GM18907 (cell line): ENCODE measurements around the gene STXBP2.

ENCODE experiments used
- ATAC-seq: cut with Tn5 transposase; IDR thresholded peaks from one replicate; pipeline ENCODE4 v1.9.1; 2021; ENCODE audit warnings: mild to moderate bottlenecking, moderate library complexity; ENCODE audit not compliant: unreplicated experiment

The STXBP2 gene

GRCh38 chr19:7612282-7613274 lies 24.3 kb upstream of the STXBP2 start:
- ATAC-seq, result no peak

- no peak for ATAC-seq
These were observed 21.8 kb upstream of the STXBP2 start for GRCh38 chr19:7614859-7615741.

GRCh38 chr19:7617172-7617571 lies 19.7 kb upstream of the STXBP2 start:
- no peak for ATAC-seq

GRCh38 chr19:7617735-7618134 lies 19.2 kb upstream of the STXBP2 start:
- no peak for ATAC-seq

- no peak for ATAC-seq
These were observed 18.6 kb upstream of the STXBP2 start for GRCh38 chr19:7618348-7618747.

GRCh38 chr19:7618771-7619510 lies 18.0 kb upstream of the STXBP2 start:
- ATAC-seq, result no peak

- ATAC-seq, result no peak
These were observed 17.1 kb upstream of the STXBP2 start for GRCh38 chr19:7619671-7620441.

GRCh38 chr19:7620442-7621412 lies 16.2 kb upstream of the STXBP2 start:
- ATAC-seq, result no peak

GRCh38 chr19:7622933-7623685 lies 13.8 kb upstream of the STXBP2 start:
- no peak for ATAC-seq

- no peak for ATAC-seq
These were observed 12.9 kb upstream of the STXBP2 start for GRCh38 chr19:7623725-7624603.

GRCh38 chr19:7624810-7625209 lies 12.1 kb upstream of the STXBP2 start:
- ATAC-seq, result no peak

- ATAC-seq, result no peak
These were observed 11.0 kb upstream of the STXBP2 start for GRCh38 chr19:7625763-7626372.

- no peak for ATAC-seq
These were observed 9.7 kb upstream of the STXBP2 start for GRCh38 chr19:7627166-7627565.

- ATAC-seq, result no peak
These were observed 8.2 kb upstream of the STXBP2 start for GRCh38 chr19:7628589-7629311.

- ATAC-seq, result peak; percentile 82
These were observed 7.4 kb upstream of the STXBP2 start, which contains the start of the genes PET100 and XAB2 for GRCh38 chr19:7629347-7630054. Gene PET100 (plus strand): TSS chr19:7629793. CDS start chr19:7629834, 41 bp downstream. Gene XAB2 (minus strand): TSS chr19:7629545. CDS start chr19:7629527, 18 bp downstream.
